Activated naive CD8-positive, alpha-beta T cell treated with anti-CD3 and anti-CD28 coated beads, Interleukin-2, amount 50 U/mL, for 16 hours (primary cell): Measurements from ENCODE around the gene POLR2J3.
"Not testable (repeated sequence)": the region's sequence is repeated elsewhere in the genome, so short reads cannot be mapped to it uniquely, and the experiment has no call there.

Experiments
- DNase-seq: peaks from one replicate; pipeline ENCODE4 v3.0.0-alpha.2; 2020; ENCODE audit warnings: low read depth, low spot score

POLR2J3 gene

GRCh38 chr7:102583495-102583894 is 11.1 kb upstream of the POLR2J3 start:
- not testable (repeated sequence) for DNase-seq

- not testable (repeated sequence) for DNase-seq
These were observed 9.3 kb upstream of the POLR2J3 start for GRCh38 chr7:102581722-102582121.

GRCh38 chr7:102578486-102578885 is 6.1 kb upstream of the POLR2J3 start:
- DNase-seq, result not testable (repeated sequence)

GRCh38 chr7:102577315-102578240 is 5.2 kb upstream of the POLR2J3 start:
- DNase-seq, result not testable (repeated sequence)

GRCh38 chr7:102576363-102576762 is 4.0 kb upstream of the POLR2J3 start:
- DNase-seq, result not testable (repeated sequence)

GRCh38 chr7:102574607-102575006 is 2.2 kb upstream of the POLR2J3 start:
- not testable (repeated sequence) for DNase-seq

GRCh38 chr7:102568620-102569019 is 3.8 kb downstream of the POLR2J3 start:
- not testable (repeated sequence) for DNase-seq

GRCh38 chr7:102550808-102551422 is 21.5 kb downstream of the POLR2J3 start, which contains the start of gene SPDYE2:
SPDYE2 (plus strand) TSS chr7:102551226; CDS start chr7:102553256, 2,030 bp downstream.
- DNase-seq, result not testable (repeated sequence)

GRCh38 chr7:102546353-102546752 is 26.0 kb downstream of the POLR2J3 start:
- not testable (repeated sequence) for DNase-seq

- not testable (repeated sequence) for DNase-seq
These were observed 27.1 kb downstream of the POLR2J3 start for GRCh38 chr7:102545288-102545687.

- not testable (repeated sequence) for DNase-seq
These were observed 28.0 kb downstream of the POLR2J3 start for GRCh38 chr7:102544372-102544771.

GRCh38 chr7:102543596-102543995 is 28.8 kb downstream of the POLR2J3 start, which contains the start of gene UPK3BL2:
UPK3BL2 (minus strand) TSS chr7:102543696; CDS start chr7:102543636, 60 bp downstream.
- DNase-seq, result not testable (repeated sequence)

GRCh38 chr7:102542771-102543170 is 29.6 kb downstream of the POLR2J3 start:
- not testable (repeated sequence) for DNase-seq

- DNase-seq, result not testable (repeated sequence)
These were observed 30.3 kb downstream of the POLR2J3 start for GRCh38 chr7:102542083-102542482.

- not testable (repeated sequence) for DNase-seq
These were observed 31.8 kb downstream of the POLR2J3 start for GRCh38 chr7:102540604-102541003.

- DNase-seq, result not testable (repeated sequence)
These were observed 37.2 kb downstream of the POLR2J3 start for GRCh38 chr7:102535062-102535615.

- not testable (repeated sequence) for DNase-seq
These were observed 40.3 kb downstream of the POLR2J3 start for GRCh38 chr7:102532127-102532526.

GRCh38 chr7:102531583-102531982 is 40.8 kb downstream of the POLR2J3 start:
- DNase-seq, result not testable (repeated sequence)

- not testable (repeated sequence) for DNase-seq
These were observed 44.3 kb downstream of the POLR2J3 start for GRCh38 chr7:102527822-102528793.

- DNase-seq, result not testable (repeated sequence)
These were observed 45.2 kb downstream of the POLR2J3 start for GRCh38 chr7:102527182-102527581.

- DNase-seq, result not testable (repeated sequence)
These were observed 47.6 kb downstream of the POLR2J3 start for GRCh38 chr7:102524803-102525202.
